Hindlimb muscle (tissue), 1 donor: ENCODE results near the gene PRKCE. TPM values are rescaled to one million over a fixed set of nuclear protein-coding genes. Genes with fewer than 3 reads are reported as not detected.
"Not testable (repeated sequence)": the region's sequence is repeated elsewhere in the genome, so short reads cannot be mapped to it uniquely, and the experiment has no call there.

ENCODE experiments used
- DNase-seq: peaks from one replicate; pipeline ENCODE4 v3.0.0-alpha.2; 2013
- polyA plus RNA-seq: library from polyadenylated mRNA; unstranded; fragments of 120-200 nt; gene quantifications from one replicate; pipeline ENCODE4 v1.2.1, GENCODE V29; 2013; ENCODE audit not compliant: insufficient read length

Gene PRKCE
- polyA plus RNA-seq, 1 donor = 4.6 TPM

DNA sequence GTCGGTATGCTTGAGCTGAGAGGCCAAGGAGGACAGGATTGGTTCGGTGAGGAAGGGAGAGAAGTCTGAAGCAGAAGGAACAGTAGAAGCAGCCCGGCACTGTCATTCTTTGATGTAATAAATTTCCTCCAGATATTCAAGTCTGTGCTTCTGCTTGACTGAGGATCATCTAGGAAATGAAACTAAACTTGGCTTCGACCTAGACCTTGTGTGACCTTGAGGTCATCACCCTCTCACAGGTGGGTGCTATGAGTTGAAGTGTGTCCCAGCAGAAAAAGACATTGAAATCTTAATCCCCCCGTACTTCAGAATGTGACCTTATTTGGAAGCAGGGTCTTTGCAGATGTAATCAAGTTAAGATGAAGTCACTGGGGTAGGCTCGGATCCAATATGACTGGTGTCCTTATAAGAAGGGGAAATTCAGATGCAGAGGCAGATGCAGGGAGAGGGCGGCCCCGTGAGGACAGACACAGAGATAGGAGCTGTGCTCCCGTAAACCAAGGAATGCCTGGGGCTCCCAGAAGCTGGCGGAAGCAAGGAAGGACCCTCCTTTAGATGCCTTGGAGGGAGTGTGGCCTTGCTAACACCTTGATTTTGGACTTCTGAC is 49.0 kb downstream of the PRKCE start:
- DNase-seq = no peak

DNA sequence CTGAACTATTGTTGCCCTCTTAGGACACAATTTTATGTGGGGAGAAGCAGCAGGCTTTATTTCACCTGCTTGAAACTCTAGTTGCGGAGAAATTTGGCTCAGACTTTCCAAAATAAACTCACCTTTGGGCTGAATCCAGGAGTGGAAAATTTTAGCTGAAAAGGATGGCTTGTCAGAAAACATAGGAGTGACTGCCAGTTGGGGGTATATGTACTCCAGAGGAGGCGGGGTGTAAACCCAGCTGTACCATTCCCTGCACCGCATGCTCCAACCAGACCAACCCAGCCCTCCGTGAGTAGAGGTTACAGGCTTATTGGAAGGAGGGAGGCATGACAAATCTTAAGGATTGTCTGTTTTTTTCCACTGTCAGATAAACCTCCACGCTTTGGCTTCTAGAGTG is 53.8 kb downstream of the PRKCE start:
- DNase-seq = no peak

DNA sequence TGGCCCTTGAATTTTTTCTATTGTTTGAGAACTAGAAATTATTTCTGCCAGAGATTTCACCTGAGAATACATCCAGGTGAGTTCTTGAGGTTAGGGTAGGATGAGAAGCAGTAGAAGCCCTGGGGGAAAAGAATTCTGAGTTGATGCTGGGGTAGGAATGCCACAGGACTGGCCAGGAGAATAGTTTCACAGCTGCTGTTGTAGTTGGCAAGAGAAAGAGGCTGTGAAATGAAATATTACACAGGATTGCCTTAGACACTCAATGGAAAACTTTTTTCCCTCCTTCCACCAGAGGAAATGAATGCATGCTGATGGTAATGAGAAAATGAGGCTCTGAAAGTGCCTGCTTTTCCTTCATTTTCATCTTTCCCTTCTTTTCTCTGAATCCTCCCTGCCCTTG is 54.6 kb downstream of the PRKCE start:
- peak; percentile 62 for DNase-seq

- DNase-seq = no peak
Observed at GRCh38 chr2:45707006-45707405, 55.5 kb downstream of the PRKCE start.

DNA sequence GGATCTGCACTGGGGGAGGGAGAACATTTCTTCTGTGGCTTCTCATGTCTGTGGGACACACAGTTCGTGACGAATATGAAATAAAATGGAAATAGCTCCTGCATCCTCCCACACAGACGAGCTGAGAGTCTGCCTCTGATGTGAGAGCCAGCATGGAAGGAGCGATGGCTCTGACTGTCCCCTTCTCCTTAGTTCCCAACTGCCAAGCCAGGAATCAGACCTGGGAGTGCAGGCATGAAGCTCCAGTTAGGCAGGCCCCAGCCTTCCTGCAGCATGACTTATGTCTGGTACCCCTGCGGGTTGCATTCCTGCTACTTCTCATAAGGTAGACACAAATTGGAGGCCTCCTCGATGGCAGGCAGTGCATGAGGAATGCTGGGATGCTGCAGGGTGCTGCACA is 56.2 kb downstream of the PRKCE start:
- no peak for DNase-seq

- no peak for DNase-seq
Observed at GRCh38 chr2:45708501-45708900, 57.0 kb downstream of the PRKCE start.

GRCh38 chr2:45709137-45709536 is 57.7 kb downstream of the PRKCE start:
- no peak for DNase-seq

GRCh38 chr2:45710468-45710867 is 59.0 kb downstream of the PRKCE start:
- DNase-seq = no peak

GRCh38 chr2:45711224-45711623 is 59.7 kb downstream of the PRKCE start:
- DNase-seq = no peak

GRCh38 chr2:45712570-45712969 is 61.1 kb downstream of the PRKCE start:
- no peak for DNase-seq

DNA sequence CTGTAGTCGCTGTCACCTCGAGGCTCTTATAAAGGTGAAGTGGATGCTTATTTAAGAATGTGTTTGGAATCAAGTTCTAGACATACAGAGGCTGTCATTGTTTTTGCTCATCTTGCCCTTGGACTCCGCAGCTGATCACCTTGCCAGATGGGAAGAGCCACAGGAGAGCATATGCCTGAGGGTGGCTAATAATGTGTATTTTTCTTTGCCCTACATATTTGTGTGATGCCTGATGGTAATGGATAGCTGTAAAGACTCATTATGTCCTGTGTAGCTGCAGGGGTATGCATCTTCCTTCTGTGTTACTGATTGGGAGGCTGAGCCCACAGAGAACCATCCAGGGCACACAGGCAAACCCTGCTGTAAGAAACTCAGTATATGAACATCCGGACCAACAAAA is 61.7 kb downstream of the PRKCE start:
- DNase-seq = no peak

- no peak for DNase-seq
Observed at GRCh38 chr2:45713591-45713990, 62.1 kb downstream of the PRKCE start.

DNA sequence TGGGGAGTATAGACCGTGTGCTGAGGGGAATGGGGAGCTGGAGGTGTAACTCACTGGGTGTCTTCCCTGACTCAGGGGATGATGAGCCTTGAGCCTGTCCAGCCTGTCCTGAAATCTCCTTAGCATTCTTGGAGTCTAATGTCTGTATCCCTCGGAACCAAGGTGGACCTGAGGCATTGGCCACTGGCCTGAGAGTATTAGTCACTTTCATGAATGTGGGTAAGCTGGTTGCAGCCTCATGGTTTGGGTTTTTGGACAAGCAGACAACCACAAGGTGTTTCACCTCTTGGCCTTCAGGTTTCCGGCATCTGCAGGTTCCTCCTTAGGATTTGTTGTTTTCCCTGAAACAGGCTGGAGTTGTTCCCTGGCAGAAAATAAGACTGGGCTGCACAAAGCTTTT is 63.2 kb downstream of the PRKCE start:
- DNase-seq = no peak

- DNase-seq = no peak
Observed at GRCh38 chr2:45715601-45716379, 64.3 kb downstream of the PRKCE start.

- DNase-seq = not testable (repeated sequence)
Observed at GRCh38 chr2:45716432-45716831, 65.0 kb downstream of the PRKCE start.

DNA sequence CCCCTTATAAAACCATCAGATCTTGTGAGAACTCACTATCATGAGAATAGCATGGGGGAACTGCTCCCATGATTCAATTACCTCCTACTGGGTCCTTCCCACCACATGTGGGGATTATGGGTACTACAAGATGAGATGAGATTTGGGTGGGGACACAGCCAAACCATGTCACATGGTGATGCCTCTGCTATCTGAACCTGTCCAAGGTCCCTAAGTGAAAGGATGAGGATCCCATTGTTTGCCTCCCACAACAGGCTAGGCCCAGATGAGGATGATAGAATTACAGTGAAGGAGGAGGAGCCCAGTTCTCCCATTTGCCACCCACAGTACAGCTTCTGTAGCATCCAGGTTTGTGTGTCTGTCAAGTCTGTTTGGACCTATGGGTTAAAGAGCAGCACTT is 65.4 kb downstream of the PRKCE start:
- no peak for DNase-seq

DNA sequence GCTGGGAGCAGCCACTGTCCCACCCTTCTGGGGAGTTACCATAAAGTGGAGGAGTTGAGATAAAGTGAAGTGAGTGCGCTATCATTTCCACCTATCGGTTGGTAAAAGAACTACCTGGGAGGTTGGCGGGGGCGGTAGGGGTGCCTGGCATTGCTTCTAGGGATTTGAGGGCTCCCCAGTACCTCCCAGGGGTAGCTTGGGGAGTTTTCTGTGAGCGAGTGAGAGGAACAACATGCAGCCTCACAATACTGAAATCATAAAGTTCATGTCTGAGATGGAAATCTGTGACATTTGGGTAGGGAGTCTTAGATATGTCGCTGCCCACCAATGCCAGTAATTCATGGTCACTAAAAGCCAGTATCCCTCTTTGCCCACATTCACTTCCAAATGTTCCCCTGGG is 68.7 kb downstream of the PRKCE start:
- no peak for DNase-seq

DNA sequence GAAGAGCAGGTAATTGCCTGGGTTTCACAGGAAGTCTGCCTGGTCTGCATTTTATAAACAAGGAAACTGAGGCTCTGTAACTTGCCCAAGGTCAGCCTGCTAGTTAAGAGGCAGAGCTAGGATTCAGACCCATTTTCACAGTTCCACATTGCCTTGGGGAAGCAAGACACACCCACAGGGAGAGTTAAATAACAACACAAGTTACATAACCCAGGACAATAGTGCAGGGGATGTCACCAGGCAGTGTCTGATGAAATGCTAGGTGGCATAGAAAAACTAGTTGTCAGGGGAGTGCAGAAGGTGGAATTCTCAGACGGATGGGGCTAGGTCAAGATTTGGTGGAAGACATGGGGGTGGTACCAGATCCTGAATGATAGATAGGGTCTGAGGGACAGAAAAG is 69.7 kb downstream of the PRKCE start:
- no peak for DNase-seq

- no peak for DNase-seq
Observed at GRCh38 chr2:45722477-45722876, 71.0 kb downstream of the PRKCE start.

GRCh38 chr2:45723857-45724256 is 72.4 kb downstream of the PRKCE start:
- DNase-seq = no peak

- no peak for DNase-seq
Observed at GRCh38 chr2:45724335-45724734, 72.9 kb downstream of the PRKCE start.

GRCh38 chr2:45725731-45726130 is 74.3 kb downstream of the PRKCE start:
- no peak for DNase-seq

- DNase-seq = no peak
Observed at GRCh38 chr2:45726188-45726587, 74.7 kb downstream of the PRKCE start.

DNA sequence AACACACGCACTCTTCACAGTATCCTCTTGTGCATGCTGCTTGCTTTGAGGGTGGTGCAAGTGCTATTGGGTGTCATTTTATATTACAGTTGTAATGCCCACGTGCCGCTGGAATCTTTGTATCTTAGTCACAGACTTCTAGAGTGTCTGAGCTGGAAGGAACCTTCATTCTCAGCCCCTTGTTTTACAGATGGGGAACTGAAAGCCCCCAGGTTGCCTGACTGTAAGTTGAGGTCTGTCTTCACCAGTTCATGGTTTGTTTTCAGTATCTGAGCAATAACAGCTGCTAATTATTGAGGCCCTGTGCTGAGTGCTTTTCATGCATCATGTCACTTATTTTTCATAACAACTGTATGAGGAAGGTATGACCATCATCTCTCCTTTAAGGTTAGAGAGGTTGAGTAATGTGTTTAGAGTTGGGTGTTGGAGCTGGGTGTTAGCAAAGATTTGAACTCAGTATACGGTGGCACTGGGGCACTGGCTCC is 77.0 kb downstream of the PRKCE start:
- no peak for DNase-seq
